Measurements from ENCODE around the gene SIM2.

Gene SIM2

GRCh38 chr21:36700971-36701755, 2.2 kb downstream of the SIM2 start:
- DNase-seq, result no peak

- no peak for DNase-seq
Measured at GRCh38 chr21:36701756-36702621, 3.1 kb downstream of the SIM2 start.

GRCh38 chr21:36702622-36702968, 3.7 kb downstream of the SIM2 start:
- DNase-seq, result no peak

GRCh38 chr21:36703123-36703522, 4.2 kb downstream of the SIM2 start:
- no peak for DNase-seq

- DNase-seq, result no peak
Measured at GRCh38 chr21:36703626-36704280, 4.8 kb downstream of the SIM2 start.

- DNase-seq, result no peak
Measured at GRCh38 chr21:36704281-36704957, 5.5 kb downstream of the SIM2 start.

- no peak for DNase-seq
Measured at GRCh38 chr21:36704958-36705678, 6.2 kb downstream of the SIM2 start.

- no peak for DNase-seq
Measured at GRCh38 chr21:36705679-36706481, 7.0 kb downstream of the SIM2 start.

- no peak for DNase-seq
Measured at GRCh38 chr21:36706482-36706852, 7.6 kb downstream of the SIM2 start.

- no peak for DNase-seq
Measured at GRCh38 chr21:36706951-36707762, 8.2 kb downstream of the SIM2 start.

- no peak for DNase-seq
Measured at GRCh38 chr21:36707763-36708285, 8.9 kb downstream of the SIM2 start.

GRCh38 chr21:36708286-36709029, 9.5 kb downstream of the SIM2 start:
- no peak for DNase-seq

- no peak for DNase-seq
Measured at GRCh38 chr21:36709030-36709867, 10.3 kb downstream of the SIM2 start.

GRCh38 chr21:36709868-36710728, 11.2 kb downstream of the SIM2 start:
- no peak for DNase-seq

- no peak for DNase-seq
Measured at GRCh38 chr21:36710729-36711048, 11.8 kb downstream of the SIM2 start.

GRCh38 chr21:36713746-36714145, 14.8 kb downstream of the SIM2 start:
- DNase-seq, result no peak

- no peak for DNase-seq
Measured at GRCh38 chr21:36716387-36716786, 17.5 kb downstream of the SIM2 start.

GRCh38 chr21:36716836-36717235, 17.9 kb downstream of the SIM2 start:
- no peak for DNase-seq

Measured in NCI-H1048 (cell line).